Parathyroid adenoma (tissue), 2 donors: ENCODE results near the gene SPIN1.

ENCODE experiments used
- H2AFZ ChIP-seq: fragments of 300-600 bp; sonication (generic); one replicate; pipeline ENCODE4 v1.7.0; 2017; ENCODE audit warnings: antibody characterized with exemption, mild to moderate bottlenecking
- H3K27ac ChIP-seq: fragments of 300-600 bp; sonication (generic); one replicate; pipeline ENCODE4 v1.7.0; 2017
- H3K27me3 ChIP-seq: fragments of 300-600 bp; sonication (generic); one replicate; pipeline ENCODE4 v1.7.0; 2017; ENCODE audit warnings: low read length; ENCODE audit not compliant: control insufficient read depth, insufficient read depth
- H3K36me3 ChIP-seq: fragments of 300-600 bp; sonication (generic); one replicate; pipeline ENCODE4 v1.7.0; 2017; ENCODE audit warnings: low read length; ENCODE audit not compliant: control insufficient read depth, insufficient read depth
- H3K4me1 ChIP-seq: fragments of 300-600 bp; sonication (generic); one replicate; pipeline ENCODE4 v1.7.0; 2017; ENCODE audit warnings: control low read depth
- H3K4me2 ChIP-seq: fragments of 300-600 bp; sonication (generic); one replicate; pipeline ENCODE4 v1.7.0; 2017; ENCODE audit warnings: low read length
- H3K4me3 ChIP-seq: fragments of 300-600 bp; sonication (generic); one replicate; pipeline ENCODE4 v1.7.0; 2017; ENCODE audit warnings: low read depth, low read length
- H3K79me2 ChIP-seq: fragments of 300-600 bp; sonication (generic); one replicate; pipeline ENCODE4 v1.7.0; 2017; ENCODE audit warnings: control low read depth
- H3K9ac ChIP-seq: fragments of 300-600 bp; sonication (generic); one replicate; pipeline ENCODE4 v1.7.0; 2017; ENCODE audit warnings: mild to moderate bottlenecking
- H3K9me3 ChIP-seq: fragments of 300-600 bp; sonication (generic); one replicate; pipeline ENCODE4 v1.7.0; 2017; ENCODE audit warnings: low read length; ENCODE audit not compliant: control insufficient read depth
- CTCF ChIP-seq: fragments of 300-600 bp; sonication (generic); IDR thresholded peaks from one replicate; pipeline ENCODE4 v1.7.0; 2017; ENCODE audit warnings: antibody characterized with exemption, mild to moderate bottlenecking
- donor health status: primary hyperparathyroidism.

The SPIN1 gene

GRCh38 chr9:88511906-88512305, 123.7 kb downstream of the SPIN1 start:
- no peaks in the 10 kb centered on the region for H3K9me3 ChIP-seq
- H3K4me2 ChIP-seq: no peak overlapping the region
- H3K36me3 ChIP-seq: no peaks in the 10 kb centered on the region
- H3K27ac ChIP-seq: no peak overlapping the region
- no peaks in the 10 kb centered on the region for H3K27me3 ChIP-seq
- H2AFZ ChIP-seq: no peak overlapping the region
- H3K9ac ChIP-seq: no peak overlapping the region
- H3K4me3 ChIP-seq: no peak overlapping the region
- H3K79me2 ChIP-seq: no peaks in the 10 kb centered on the region
- no peaks in the 10 kb centered on the region for H3K4me1 ChIP-seq
- TF ChIP-seq CTCF: no peak

- H3K36me3 ChIP-seq: no peaks in the 10 kb centered on the region
- H3K79me2 ChIP-seq: no peaks in the 10 kb centered on the region
- H2AFZ ChIP-seq: no peak overlapping the region
- no peaks in the 10 kb centered on the region for H3K27me3 ChIP-seq
- TF ChIP-seq CTCF: no peak
- H3K4me3 ChIP-seq: no peak overlapping the region
- H3K4me1 ChIP-seq: no peaks in the 10 kb centered on the region
- H3K9ac ChIP-seq: no peak overlapping the region
- H3K4me2 ChIP-seq: no peak overlapping the region
- H3K9me3 ChIP-seq: no peaks in the 10 kb centered on the region
- no peak overlapping the region for H3K27ac ChIP-seq
Measured at GRCh38 chr9:88514247-88514646, 126.0 kb downstream of the SPIN1 start.

DNA sequence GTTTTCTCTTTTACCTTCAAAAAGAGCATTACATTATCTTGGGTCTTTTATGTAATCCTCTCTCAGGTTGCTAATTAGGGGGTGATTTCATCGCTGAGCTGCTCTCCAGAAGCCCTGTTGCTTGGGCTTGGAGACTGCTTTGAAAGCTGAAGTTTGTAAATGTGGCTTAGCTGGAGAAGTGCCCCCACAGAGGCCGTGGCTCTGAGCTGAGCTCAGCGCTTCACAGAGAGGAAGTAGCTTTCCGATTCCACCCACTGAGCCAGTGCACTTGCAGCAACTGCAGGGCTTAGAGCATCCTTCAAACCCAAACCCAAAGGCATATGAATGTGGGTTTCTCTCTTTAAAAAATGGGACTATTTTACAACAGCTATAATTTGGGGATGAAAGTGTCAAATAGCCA, 133.1 kb downstream of the SPIN1 start:
- no peaks in the 10 kb centered on the region for H3K9me3 ChIP-seq
- no peak overlapping the region for H3K4me3 ChIP-seq
- H3K36me3 ChIP-seq: no peaks in the 10 kb centered on the region
- no peaks in the 10 kb centered on the region for H3K27me3 ChIP-seq
- H3K79me2 ChIP-seq: no peaks in the 10 kb centered on the region
- H3K9ac ChIP-seq: no peak overlapping the region
- no peaks in the 10 kb centered on the region for H3K4me1 ChIP-seq
- H3K4me2 ChIP-seq: no peak overlapping the region
- no peak overlapping the region for H2AFZ ChIP-seq
- no peak for TF ChIP-seq CTCF
- H3K27ac ChIP-seq: no peak overlapping the region

DNA sequence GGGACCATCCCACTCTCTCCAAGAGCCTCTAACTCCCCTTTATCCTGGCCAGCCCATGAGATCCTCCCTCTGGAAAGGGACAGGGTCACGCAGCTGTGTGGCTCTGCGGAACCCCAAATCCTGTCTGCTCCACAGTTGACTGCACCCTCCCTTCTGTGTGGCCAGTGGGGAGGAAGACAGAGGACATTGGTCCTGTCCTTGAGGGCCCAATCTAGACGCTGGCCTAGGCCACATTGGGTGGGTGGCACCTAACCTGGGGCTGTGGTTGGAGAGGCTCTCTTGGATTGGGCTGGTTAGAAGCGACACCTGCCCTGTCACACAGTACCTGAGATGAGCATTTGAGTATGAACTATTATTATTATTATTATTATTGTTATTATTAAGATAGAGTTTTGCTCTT, 134.1 kb downstream of the SPIN1 start:
- Histone ChIP-seq H3K4me1 (no peaks in the 10 kb centered on the region), H2AFZ (no peak overlapping the region), H3K79me2 (no peaks in the 10 kb centered on the region), H3K9me3 (no peaks in the 10 kb centered on the region), H3K36me3 (no peaks in the 10 kb centered on the region), H3K4me2 (no peak overlapping the region), H3K4me3 (no peak overlapping the region), H3K9ac (no peak overlapping the region), H3K27me3 (no peaks in the 10 kb centered on the region), H3K27ac (no peak overlapping the region)
- TF ChIP-seq CTCF: no peak

DNA sequence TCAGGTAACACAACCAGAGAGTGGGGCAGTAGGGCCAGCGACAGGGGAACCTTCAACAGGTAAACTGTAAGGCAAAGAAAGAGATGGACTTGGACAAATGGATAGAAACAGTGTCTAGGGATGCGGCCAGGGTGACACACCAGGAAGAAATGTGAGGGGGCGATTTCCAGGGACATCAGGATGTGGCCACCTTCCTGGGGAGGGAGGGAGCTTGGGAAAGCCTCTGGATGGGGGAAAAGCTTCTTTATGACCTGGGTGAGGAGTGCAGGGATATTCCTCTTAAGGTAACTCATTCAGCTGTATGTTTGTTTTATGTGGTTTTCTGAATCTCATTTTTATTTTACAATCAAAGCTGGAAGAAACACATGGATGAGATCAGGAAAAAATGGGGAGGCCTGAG, 134.8 kb downstream of the SPIN1 start:
- H3K4me3 ChIP-seq: no peak overlapping the region
- no peaks in the 10 kb centered on the region for H3K36me3 ChIP-seq
- no peak for TF ChIP-seq CTCF
- no peaks in the 10 kb centered on the region for H3K4me1 ChIP-seq
- no peak overlapping the region for H2AFZ ChIP-seq
- no peak overlapping the region for H3K4me2 ChIP-seq
- no peak overlapping the region for H3K27ac ChIP-seq
- H3K9me3 ChIP-seq: no peaks in the 10 kb centered on the region
- H3K79me2 ChIP-seq: no peaks in the 10 kb centered on the region
- H3K27me3 ChIP-seq: no peaks in the 10 kb centered on the region
- no peak overlapping the region for H3K9ac ChIP-seq
